ENCODE data around the gene BRS3. TPM values are rescaled to one million over a fixed set of nuclear protein-coding genes. Genes with fewer than 3 reads are reported as not detected.

The BRS3 gene
- total RNA-seq, 2 donors from 2014 or later: not detected

DNA sequence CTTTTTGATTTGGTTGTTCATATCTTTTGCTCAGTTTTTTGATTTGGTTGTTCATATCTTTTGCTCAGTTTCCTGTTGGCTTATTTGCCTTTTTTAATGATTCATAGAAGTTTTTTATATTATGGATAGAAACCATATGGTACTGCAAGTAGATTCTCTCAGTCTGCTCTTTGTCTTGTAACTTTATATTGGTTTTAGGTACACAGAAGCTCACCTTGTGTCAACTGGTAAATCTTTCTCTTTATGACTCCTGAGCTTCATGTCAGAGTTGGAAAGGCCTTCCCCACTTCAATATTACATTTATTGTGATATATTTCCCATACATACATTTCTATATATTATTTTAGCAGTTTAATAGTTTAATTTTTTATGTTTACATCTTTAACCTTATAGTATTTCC lies 36.0 kb downstream of the BRS3 start:
- TF ChIP-seq, protein P1, sequence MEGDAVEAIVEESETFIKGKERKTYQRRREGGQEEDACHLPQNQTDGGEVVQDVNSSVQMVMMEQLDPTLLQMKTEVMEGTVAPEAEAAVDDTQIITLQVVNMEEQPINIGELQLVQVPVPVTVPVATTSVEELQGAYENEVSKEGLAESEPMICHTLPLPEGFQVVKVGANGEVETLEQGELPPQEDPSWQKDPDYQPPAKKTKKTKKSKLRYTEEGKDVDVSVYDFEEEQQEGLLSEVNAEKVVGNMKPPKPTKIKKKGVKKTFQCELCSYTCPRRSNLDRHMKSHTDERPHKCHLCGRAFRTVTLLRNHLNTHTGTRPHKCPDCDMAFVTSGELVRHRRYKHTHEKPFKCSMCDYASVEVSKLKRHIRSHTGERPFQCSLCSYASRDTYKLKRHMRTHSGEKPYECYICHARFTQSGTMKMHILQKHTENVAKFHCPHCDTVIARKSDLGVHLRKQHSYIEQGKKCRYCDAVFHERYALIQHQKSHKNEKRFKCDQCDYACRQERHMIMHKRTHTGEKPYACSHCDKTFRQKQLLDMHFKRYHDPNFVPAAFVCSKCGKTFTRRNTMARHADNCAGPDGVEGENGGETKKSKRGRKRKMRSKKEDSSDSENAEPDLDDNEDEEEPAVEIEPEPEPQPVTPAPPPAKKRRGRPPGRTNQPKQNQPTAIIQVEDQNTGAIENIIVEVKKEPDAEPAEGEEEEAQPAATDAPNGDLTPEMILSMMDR (conservative IDR thresholded peaks at IDR 0.05): no peak
- Mint-ChIP-seq H3K9me3 (peaks cover 37% of the 10 kb centered on the region), H3K27me3 (ENCODE audit: insufficient read depth) (peaks cover 4% of the 10 kb centered on the region), H3K4me3 (no peak overlapping the region), H3K27ac (no peak overlapping the region), H3K36me3 (ENCODE audit: low read depth) (no peaks in the 10 kb centered on the region), H3K4me1 (no peaks in the 10 kb centered on the region)
- Histone ChIP-seq H3K4me1 (ENCODE audit: control insufficient read depth, insufficient read depth, low read length) (no peaks in the 10 kb centered on the region), H3K9me3 (ENCODE audit: control insufficient read depth, low read length) (no peaks in the 10 kb centered on the region), H3K4me3 (ENCODE audit: low read length) (no peak overlapping the region), H3K27me3 (ENCODE audit: control insufficient read depth, insufficient read depth, low read length, poor library complexity, severe bottlenecking) (no peaks in the 10 kb centered on the region), H3K36me3 (ENCODE audit: control insufficient read depth, insufficient read depth, low read length) (no peaks in the 10 kb centered on the region), H3K9ac (ENCODE audit: extremely low read depth, low read length, poor library complexity, severe bottlenecking) (no peak overlapping the region), H3K27ac (ENCODE audit: low read depth, low read length) (no peak overlapping the region)
- DNase-seq: no peak

DNA sequence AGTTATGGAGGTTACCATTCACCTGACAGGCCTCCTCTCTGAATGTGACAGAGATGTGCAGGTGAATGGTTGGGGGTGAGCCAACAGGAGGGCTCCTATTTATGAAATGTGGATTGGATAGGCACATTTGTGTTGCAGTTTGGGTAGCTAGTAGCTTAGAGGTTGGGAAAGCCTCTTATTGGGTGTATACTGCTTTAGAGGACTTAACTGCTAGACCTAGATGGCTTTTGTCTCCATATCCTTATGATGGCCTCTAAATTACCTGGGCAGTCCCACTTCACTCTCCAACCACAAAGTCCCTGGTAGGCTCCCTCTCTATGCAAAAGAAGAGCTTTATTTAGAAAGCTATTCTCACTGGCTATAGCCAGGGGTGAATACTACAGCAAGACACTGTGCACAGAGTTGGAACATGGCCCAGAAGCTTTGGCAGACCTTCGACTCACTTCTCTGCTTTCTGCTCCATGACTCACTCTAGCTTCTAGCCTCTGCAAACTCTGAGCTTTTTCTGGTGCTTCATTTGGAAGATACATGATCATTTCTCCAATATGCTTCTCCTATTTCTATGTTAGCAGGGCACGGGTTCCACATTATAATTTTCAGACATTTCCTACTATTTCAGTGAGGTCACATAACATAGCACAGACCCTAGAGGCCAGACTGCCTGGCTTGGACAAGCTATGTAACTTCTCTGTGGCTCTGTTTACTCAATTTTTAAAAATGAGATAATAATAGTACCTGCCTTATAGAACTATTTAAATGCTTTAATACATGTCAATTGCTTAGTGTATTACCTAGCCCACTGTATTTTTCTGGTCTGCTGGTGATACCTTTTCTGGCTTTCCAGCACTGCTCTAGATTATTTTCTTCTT lies 38.2 kb downstream of the BRS3 start:
- Histone ChIP-seq H3K27ac (ENCODE audit: low read depth, low read length) (no peak overlapping the region), H3K36me3 (ENCODE audit: control insufficient read depth, insufficient read depth, low read length) (no peaks in the 10 kb centered on the region), H3K4me3 (ENCODE audit: low read length) (no peak overlapping the region), H3K27me3 (ENCODE audit: control insufficient read depth, insufficient read depth, low read length, poor library complexity, severe bottlenecking) (no peaks in the 10 kb centered on the region), H3K9me3 (ENCODE audit: control insufficient read depth, low read length) (no peaks in the 10 kb centered on the region), H3K9ac (ENCODE audit: extremely low read depth, low read length, poor library complexity, severe bottlenecking) (no peak overlapping the region), H3K4me1 (ENCODE audit: control insufficient read depth, insufficient read depth, low read length) (no peaks in the 10 kb centered on the region)
- H3K36me3 Mint-ChIP-seq (ENCODE audit: low read depth): no peaks in the 10 kb centered on the region
- peaks cover 4% of the 10 kb centered on the region for H3K27me3 Mint-ChIP-seq (ENCODE audit: insufficient read depth)
- WGBS, 2 experiments (ENCODE audit: insufficient coverage in 1 of 2, insufficient read length in 1 of 2): 86% methylated on average over 1 to 2 of the region's 2 CpGs
- no peak overlapping the region for H3K27ac Mint-ChIP-seq
- H3K4me1 Mint-ChIP-seq: no peaks in the 10 kb centered on the region
- TF ChIP-seq, protein P1 (conservative IDR thresholded peaks at IDR 0.05): no peak
- H3K9me3 Mint-ChIP-seq: peaks cover 44% of the 10 kb centered on the region
- H3K4me3 Mint-ChIP-seq: no peak overlapping the region
- no peak for DNase-seq

DNA sequence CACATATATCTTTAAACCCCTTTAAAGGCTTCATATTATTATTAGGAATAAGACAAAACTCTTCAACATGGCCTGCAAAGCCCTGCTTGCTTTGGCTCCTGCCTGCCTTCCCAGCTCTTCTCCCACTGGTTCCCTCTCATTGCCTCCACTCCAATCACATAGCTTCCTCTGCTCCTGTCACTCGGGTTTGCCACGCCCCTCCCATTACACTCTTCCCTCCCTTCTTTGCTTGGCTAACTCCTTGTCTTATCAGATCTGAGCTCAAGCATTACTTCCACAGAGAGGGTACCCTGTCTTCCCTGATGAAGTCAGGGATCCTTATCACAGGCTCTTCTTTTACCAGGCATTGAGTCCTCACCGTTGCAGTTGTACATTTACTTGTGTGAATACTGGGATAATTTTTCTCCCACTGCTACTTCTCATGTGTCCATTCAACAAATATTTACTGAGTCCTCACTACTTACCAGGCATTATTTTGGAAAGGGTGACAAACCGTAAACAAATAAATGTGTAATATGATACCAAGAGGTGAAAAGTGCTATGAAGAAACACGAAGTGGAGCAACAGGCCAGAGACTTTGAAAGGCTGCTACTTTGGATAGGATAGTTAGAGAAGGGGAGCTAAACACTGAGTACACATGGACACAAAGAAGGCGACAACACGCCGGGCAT lies 41.0 kb downstream of the BRS3 start:
- Histone ChIP-seq H3K36me3 (ENCODE audit: control insufficient read depth, insufficient read depth, low read length) (no peaks in the 10 kb centered on the region), H3K9me3 (ENCODE audit: control insufficient read depth, low read length) (no peaks in the 10 kb centered on the region), H3K27ac (ENCODE audit: low read depth, low read length) (no peak overlapping the region), H3K4me1 (ENCODE audit: control insufficient read depth, insufficient read depth, low read length) (no peaks in the 10 kb centered on the region), H3K9ac (ENCODE audit: extremely low read depth, low read length, poor library complexity, severe bottlenecking) (no peak overlapping the region), H3K4me3 (ENCODE audit: low read length) (no peak overlapping the region), H3K27me3 (ENCODE audit: control insufficient read depth, insufficient read depth, low read length, poor library complexity, severe bottlenecking) (no peaks in the 10 kb centered on the region)
- Mint-ChIP-seq H3K4me1 (no peaks in the 10 kb centered on the region), H3K27me3 (ENCODE audit: insufficient read depth) (peaks cover 6% of the 10 kb centered on the region), H3K27ac (no peak overlapping the region), H3K36me3 (ENCODE audit: low read depth) (no peaks in the 10 kb centered on the region), H3K4me3 (no peak overlapping the region), H3K9me3 (peaks cover 54% of the 10 kb centered on the region)
- TF ChIP-seq, protein P1 (conservative IDR thresholded peaks at IDR 0.05): no peak
- WGBS, 2 experiments (ENCODE audit: insufficient coverage in 1 of 2, insufficient read length in 1 of 2): 81% methylated on average over 7 of the region's 8 CpGs; no CpG with 5 or more reads in 1 of the 2 experiments
- peak; percentile 60 for DNase-seq
